CD4-positive, alpha-beta T cell treated with Interleukin-1 beta for 1 hour (primary cell): ENCODE results near the gene IGIP.

Source experiments
- DNase-seq, 2 donors: peaks; one replicate each; pipeline ENCODE4 v3.0.0-alpha.2; 2020 to 2022

The IGIP gene

GRCh38 chr5:140111859-140112551 is 13.7 kb upstream of the IGIP start:
- no peak for DNase-seq

GRCh38 chr5:140112685-140113179 is 13.0 kb upstream of the IGIP start:
- DNase-seq: no peak

GRCh38 chr5:140113180-140113698 is 12.5 kb upstream of the IGIP start:
- peak; percentile 14 to 34 for DNase-seq

GRCh38 chr5:140113699-140114263 is 12.0 kb upstream of the IGIP start, which contains the start of gene PURA:
TSS of gene PURA (plus strand) at chr5:140114109. CDS start at chr5:140114182, 73 bp downstream.
- DNase-seq: peak; percentile 97 to 98

GRCh38 chr5:140114341-140115185 is 11.2 kb upstream of the IGIP start:
- peak; percentile 40 to 54 for DNase-seq

- DNase-seq: no peak
These were observed 10.6 kb upstream of the IGIP start for GRCh38 chr5:140115186-140115500.

GRCh38 chr5:140116716-140117115 is 9.0 kb upstream of the IGIP start:
- DNase-seq: no peak

GRCh38 chr5:140117523-140117922 is 8.2 kb upstream of the IGIP start:
- no peak for DNase-seq

- DNase-seq: no peak
These were observed 7.3 kb upstream of the IGIP start for GRCh38 chr5:140118302-140118936.

GRCh38 chr5:140126315-140127012 is 727 bp downstream of the IGIP start:
- DNase-seq: no peak

- DNase-seq: no peak
These were observed 2.6 kb downstream of the IGIP start for GRCh38 chr5:140128376-140128775.

GRCh38 chr5:140130949-140131733 is 5.4 kb downstream of the IGIP start:
- DNase-seq: no peak

- no peak for DNase-seq
These were observed 6.3 kb downstream of the IGIP start for GRCh38 chr5:140131967-140132409.

GRCh38 chr5:140133514-140134167 is 7.9 kb downstream of the IGIP start:
- no peak for DNase-seq

GRCh38 chr5:140134277-140134935 is 8.7 kb downstream of the IGIP start:
- no peak for DNase-seq

GRCh38 chr5:140135127-140135526 is 9.4 kb downstream of the IGIP start:
- no peak for DNase-seq

- no peak for DNase-seq
These were observed 10.9 kb downstream of the IGIP start for GRCh38 chr5:140136624-140137023.

GRCh38 chr5:140140435-140140834 is 14.7 kb downstream of the IGIP start:
- no peak for DNase-seq

GRCh38 chr5:140141241-140141640 is 15.5 kb downstream of the IGIP start:
- no peak for DNase-seq

GRCh38 chr5:140142246-140142645 is 16.5 kb downstream of the IGIP start:
- no peak for DNase-seq
